ENCODE results near the gene FAIM.
"Not testable (repeated sequence)": the region's sequence is repeated elsewhere in the genome, so short reads cannot be mapped to it uniquely, and the experiment has no call there.

FAIM gene

GRCh38 chr3:138653567-138653966 is 45.0 kb downstream of the FAIM start:
- H3K9ac ChIP-seq (ENCODE audit: low read length), result no peak overlapping the region
- no peaks in the 10 kb centered on the region for H3K4me1 ChIP-seq (ENCODE audit: control insufficient read depth, insufficient read depth, low read length)
- no peaks in the 10 kb centered on the region for H3K9me3 ChIP-seq (ENCODE audit: control insufficient read depth, low read length)
- H3K4me3 ChIP-seq (ENCODE audit: low read length), result no peak overlapping the region
- H3K27me3 ChIP-seq (ENCODE audit: control insufficient read depth, insufficient read depth, low read length), result no peaks in the 10 kb centered on the region
- H3K36me3 ChIP-seq (ENCODE audit: control insufficient read depth, insufficient read depth, low read length), result peaks cover 22% of the 10 kb centered on the region

GRCh38 chr3:138657508-138657907 is 48.9 kb downstream of the FAIM start:
- no peak overlapping the region for H3K9ac ChIP-seq (ENCODE audit: low read length)
- H3K36me3 ChIP-seq (ENCODE audit: control insufficient read depth, insufficient read depth, low read length), result peaks cover 13% of the 10 kb centered on the region
- H3K4me3 ChIP-seq (ENCODE audit: low read length), result no peak overlapping the region
- H3K27me3 ChIP-seq (ENCODE audit: control insufficient read depth, insufficient read depth, low read length), result no peaks in the 10 kb centered on the region
- no peaks in the 10 kb centered on the region for H3K9me3 ChIP-seq (ENCODE audit: control insufficient read depth, low read length)
- H3K4me1 ChIP-seq (ENCODE audit: control insufficient read depth, insufficient read depth, low read length), result no peaks in the 10 kb centered on the region

GRCh38 chr3:138668107-138668506 is 59.5 kb downstream of the FAIM start:
- H3K4me1 ChIP-seq (ENCODE audit: control insufficient read depth, insufficient read depth, low read length), result peaks cover 30% of the 10 kb centered on the region

GRCh38 chr3:138670407-138670806 is 61.8 kb downstream of the FAIM start:
- Histone ChIP-seq H3K4me3 (ENCODE audit: low read length) (no peak overlapping the region), H3K36me3 (ENCODE audit: control insufficient read depth, insufficient read depth, low read length) (no peaks in the 10 kb centered on the region), H3K4me1 (ENCODE audit: control insufficient read depth, insufficient read depth, low read length) (peaks cover 30% of the 10 kb centered on the region), H3K9me3 (ENCODE audit: control insufficient read depth, low read length) (no peaks in the 10 kb centered on the region), H3K9ac (ENCODE audit: low read length) (no peak overlapping the region), H3K27me3 (ENCODE audit: control insufficient read depth, insufficient read depth, low read length) (no peaks in the 10 kb centered on the region)

More at GRCh38 chr3:138668107-138668506, 59.5 kb downstream of the FAIM start:
- Histone ChIP-seq H3K4me3 (ENCODE audit: low read length) (no peak overlapping the region), H3K27me3 (ENCODE audit: control insufficient read depth, insufficient read depth, low read length) (no peaks in the 10 kb centered on the region), H3K9ac (ENCODE audit: low read length) (no peak overlapping the region), H3K36me3 (ENCODE audit: control insufficient read depth, insufficient read depth, low read length) (no peaks in the 10 kb centered on the region), H3K9me3 (ENCODE audit: control insufficient read depth, low read length) (no peaks in the 10 kb centered on the region)

- no peak overlapping the region for H3K4me3 ChIP-seq (ENCODE audit: low read length)
- H3K4me1 ChIP-seq (ENCODE audit: control insufficient read depth, insufficient read depth, low read length), result peaks cover 21% of the 10 kb centered on the region
- no peak overlapping the region for H3K9ac ChIP-seq (ENCODE audit: low read length)
- no peaks in the 10 kb centered on the region for H3K27me3 ChIP-seq (ENCODE audit: control insufficient read depth, insufficient read depth, low read length)
- no peaks in the 10 kb centered on the region for H3K36me3 ChIP-seq (ENCODE audit: control insufficient read depth, insufficient read depth, low read length)
- peaks cover 4% of the 10 kb centered on the region for H3K9me3 ChIP-seq (ENCODE audit: control insufficient read depth, low read length)
Observed at GRCh38 chr3:138673641-138674530, 65.3 kb downstream of the FAIM start.

- H3K36me3 ChIP-seq (ENCODE audit: control insufficient read depth, insufficient read depth, low read length), result no peaks in the 10 kb centered on the region
- peaks cover 4% of the 10 kb centered on the region for H3K9me3 ChIP-seq (ENCODE audit: control insufficient read depth, low read length)
- no peak overlapping the region for H3K9ac ChIP-seq (ENCODE audit: low read length)
- H3K27me3 ChIP-seq (ENCODE audit: control insufficient read depth, insufficient read depth, low read length), result no peaks in the 10 kb centered on the region
- peaks cover 13% of the 10 kb centered on the region for H3K4me1 ChIP-seq (ENCODE audit: control insufficient read depth, insufficient read depth, low read length)
- no peak overlapping the region for H3K4me3 ChIP-seq (ENCODE audit: low read length)
Observed at GRCh38 chr3:138675393-138675792, 66.8 kb downstream of the FAIM start.

GRCh38 chr3:138678086-138678485 is 69.5 kb downstream of the FAIM start:
- H3K36me3 ChIP-seq (ENCODE audit: control insufficient read depth, insufficient read depth, low read length), result no peaks in the 10 kb centered on the region
- no peaks in the 10 kb centered on the region for H3K27me3 ChIP-seq (ENCODE audit: control insufficient read depth, insufficient read depth, low read length)
- H3K9ac ChIP-seq (ENCODE audit: low read length), result no peak overlapping the region
- peaks cover under 1% of the 10 kb centered on the region for H3K4me1 ChIP-seq (ENCODE audit: control insufficient read depth, insufficient read depth, low read length)
- H3K4me3 ChIP-seq (ENCODE audit: low read length), result no peak overlapping the region
- H3K9me3 ChIP-seq (ENCODE audit: control insufficient read depth, low read length), result peaks cover 4% of the 10 kb centered on the region

GRCh38 chr3:138678874-138679392 is 70.4 kb downstream of the FAIM start:
- Histone ChIP-seq H3K36me3 (ENCODE audit: control insufficient read depth, insufficient read depth, low read length) (no peaks in the 10 kb centered on the region), H3K4me3 (ENCODE audit: low read length) (no peak overlapping the region), H3K9ac (ENCODE audit: low read length) (no peak overlapping the region), H3K9me3 (ENCODE audit: control insufficient read depth, low read length) (peaks cover 4% of the 10 kb centered on the region), H3K4me1 (ENCODE audit: control insufficient read depth, insufficient read depth, low read length) (no peaks in the 10 kb centered on the region), H3K27me3 (ENCODE audit: control insufficient read depth, insufficient read depth, low read length) (no peaks in the 10 kb centered on the region)

GRCh38 chr3:138680974-138681373 is 72.4 kb downstream of the FAIM start:
- H3K9me3 ChIP-seq (ENCODE audit: control insufficient read depth, low read length); H3K27me3 ChIP-seq (ENCODE audit: control insufficient read depth, insufficient read depth, low read length); H3K4me1 ChIP-seq (ENCODE audit: control insufficient read depth, insufficient read depth, low read length); H3K9ac ChIP-seq (ENCODE audit: low read length); H3K36me3 ChIP-seq (ENCODE audit: control insufficient read depth, insufficient read depth, low read length); H3K4me3 ChIP-seq (ENCODE audit: low read length): not testable (repeated sequence)

- Histone ChIP-seq H3K9ac (ENCODE audit: low read length) (no peak overlapping the region), H3K4me1 (ENCODE audit: control insufficient read depth, insufficient read depth, low read length) (peaks cover under 1% of the 10 kb centered on the region), H3K36me3 (ENCODE audit: control insufficient read depth, insufficient read depth, low read length) (no peaks in the 10 kb centered on the region)
Observed at GRCh38 chr3:138681463-138682220, 73.1 kb downstream of the FAIM start.

GRCh38 chr3:138682648-138683047 is 74.1 kb downstream of the FAIM start:
- H3K9me3 ChIP-seq (ENCODE audit: control insufficient read depth, low read length), result no peaks in the 10 kb centered on the region
- no peaks in the 10 kb centered on the region for H3K36me3 ChIP-seq (ENCODE audit: control insufficient read depth, insufficient read depth, low read length)
- no peak overlapping the region for H3K4me3 ChIP-seq (ENCODE audit: low read length)
- peaks cover 8% of the 10 kb centered on the region for H3K4me1 ChIP-seq (ENCODE audit: control insufficient read depth, insufficient read depth, low read length)
- H3K9ac ChIP-seq (ENCODE audit: low read length), result no peak overlapping the region
- no peaks in the 10 kb centered on the region for H3K27me3 ChIP-seq (ENCODE audit: control insufficient read depth, insufficient read depth, low read length)

More at GRCh38 chr3:138681463-138682220, 73.1 kb downstream of the FAIM start:
- H3K9me3 ChIP-seq (ENCODE audit: control insufficient read depth, low read length), result peaks cover under 1% of the 10 kb centered on the region
- H3K27me3 ChIP-seq (ENCODE audit: control insufficient read depth, insufficient read depth, low read length), result no peaks in the 10 kb centered on the region
- no peak overlapping the region for H3K4me3 ChIP-seq (ENCODE audit: low read length)
